ENCODE data around the gene TMEM82.
A peak's percentile ranks its signal among the peaks of the same experiment; 100 is the strongest.

Gene TMEM82

DNA sequence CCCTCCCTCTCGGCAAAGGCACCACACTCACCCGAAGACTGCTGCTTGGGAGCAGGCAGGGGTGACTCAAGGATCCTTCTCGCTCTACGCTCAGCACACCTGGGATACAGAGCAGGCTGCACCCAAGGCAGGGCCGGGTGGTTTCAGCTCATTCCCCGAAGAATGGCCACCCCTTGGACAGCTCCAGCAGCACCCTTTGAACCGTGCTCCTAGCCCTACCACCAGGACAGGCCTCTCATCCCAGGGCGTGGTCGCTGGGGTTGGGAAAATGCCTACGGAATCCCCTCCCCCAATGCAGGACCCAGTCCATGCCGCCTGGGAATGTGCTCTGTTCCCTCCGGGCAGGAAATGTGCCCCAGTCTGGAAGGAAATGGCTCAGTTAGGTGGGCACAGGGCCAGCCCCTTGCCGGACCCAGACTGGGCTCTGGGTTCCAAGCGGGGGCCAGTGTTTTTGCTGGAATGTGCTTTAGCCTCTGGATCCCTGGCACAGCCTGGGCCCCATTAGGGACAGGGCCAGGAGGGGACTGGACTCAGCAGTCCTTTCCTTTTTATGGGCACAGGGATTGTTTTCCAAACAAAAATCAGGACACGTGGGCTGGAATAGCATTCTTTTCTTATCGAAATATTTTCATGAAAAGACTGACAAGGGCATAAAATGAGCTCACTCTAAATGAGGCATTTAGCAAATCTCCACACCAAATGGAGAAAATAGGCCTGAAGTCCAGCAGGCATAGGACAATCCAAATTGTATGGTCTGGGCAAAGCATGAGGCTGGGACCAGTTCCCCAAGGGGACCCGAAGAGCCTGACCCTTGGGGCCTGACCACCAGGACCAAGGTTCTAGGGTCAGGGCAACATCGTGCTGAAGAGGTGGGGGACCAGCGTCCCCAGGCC is 7.3 kb downstream of the TMEM82 start:
- no peak overlapping the region for H3K27ac ChIP-seq (ENCODE audit: low read depth, low read length)
- H3K9ac ChIP-seq (ENCODE audit: low read depth, low read length) = no peak overlapping the region
- no peaks in the 10 kb centered on the region for H3K9me3 ChIP-seq (ENCODE audit: control insufficient read depth, insufficient read depth, low read length)
- H3K27me3 ChIP-seq (ENCODE audit: control insufficient read depth, insufficient read depth, low read length) = no peaks in the 10 kb centered on the region
- H3K4me3 ChIP-seq (ENCODE audit: low read depth, low read length) = no peak overlapping the region
- no peaks in the 10 kb centered on the region for H3K36me3 ChIP-seq (ENCODE audit: control insufficient read depth, insufficient read depth, low read length)
- H3K4me1 ChIP-seq (ENCODE audit: control insufficient read depth, insufficient read depth, low read length) = peaks cover 9% of the 10 kb centered on the region; the same call in 1 of the 2 replicates

- H3K4me1 ChIP-seq (ENCODE audit: control insufficient read depth, insufficient read depth, low read length) = peaks cover 16% of the 10 kb centered on the region
- H3K9me3 ChIP-seq (ENCODE audit: control insufficient read depth, insufficient read depth, low read length) = no peaks in the 10 kb centered on the region
- H3K9ac ChIP-seq (ENCODE audit: low read depth, low read length) = no peak overlapping the region
- no peaks in the 10 kb centered on the region for H3K27me3 ChIP-seq (ENCODE audit: control insufficient read depth, insufficient read depth, low read length)
- no peak overlapping the region for H3K4me3 ChIP-seq (ENCODE audit: low read depth, low read length)
- no peaks in the 10 kb centered on the region for H3K36me3 ChIP-seq (ENCODE audit: control insufficient read depth, insufficient read depth, low read length)
- H3K27ac ChIP-seq (ENCODE audit: low read depth, low read length) = no peak overlapping the region
Observed at GRCh38 chr1:15750924-15751323, 8.6 kb downstream of the TMEM82 start.

GRCh38 chr1:15751717-15752116 is 9.4 kb downstream of the TMEM82 start:
- no peaks in the 10 kb centered on the region for H3K9me3 ChIP-seq (ENCODE audit: control insufficient read depth, insufficient read depth, low read length)
- H3K4me3 ChIP-seq (ENCODE audit: low read depth, low read length) = no peak overlapping the region
- no peaks in the 10 kb centered on the region for H3K36me3 ChIP-seq (ENCODE audit: control insufficient read depth, insufficient read depth, low read length)
- peaks cover 23% of the 10 kb centered on the region for H3K4me1 ChIP-seq (ENCODE audit: control insufficient read depth, insufficient read depth, low read length)
- no peak overlapping the region for H3K27ac ChIP-seq (ENCODE audit: low read depth, low read length)
- H3K27me3 ChIP-seq (ENCODE audit: control insufficient read depth, insufficient read depth, low read length) = no peaks in the 10 kb centered on the region
- no peak overlapping the region for H3K9ac ChIP-seq (ENCODE audit: low read depth, low read length)

GRCh38 chr1:15753776-15754175 is 11.5 kb downstream of the TMEM82 start:
- Histone ChIP-seq H3K27me3 (ENCODE audit: control insufficient read depth, insufficient read depth, low read length) (no peaks in the 10 kb centered on the region), H3K4me3 (ENCODE audit: low read depth, low read length) (no peak overlapping the region), H3K27ac (ENCODE audit: low read depth, low read length) (no peak overlapping the region)

GRCh38 chr1:15755021-15755645 is 12.8 kb downstream of the TMEM82 start:
- H3K36me3 ChIP-seq (ENCODE audit: control insufficient read depth, insufficient read depth, low read length) = no peaks in the 10 kb centered on the region
- no peak overlapping the region for H3K27ac ChIP-seq (ENCODE audit: low read depth, low read length)
- H3K4me1 ChIP-seq (ENCODE audit: control insufficient read depth, insufficient read depth, low read length) = peaks cover 27% of the 10 kb centered on the region
- H3K9me3 ChIP-seq (ENCODE audit: control insufficient read depth, insufficient read depth, low read length) = no peaks in the 10 kb centered on the region
- no peaks in the 10 kb centered on the region for H3K27me3 ChIP-seq (ENCODE audit: control insufficient read depth, insufficient read depth, low read length)
- no peak overlapping the region for H3K4me3 ChIP-seq (ENCODE audit: low read depth, low read length)
- H3K9ac ChIP-seq (ENCODE audit: low read depth, low read length) = no peak overlapping the region

More at GRCh38 chr1:15753776-15754175, 11.5 kb downstream of the TMEM82 start:
- Histone ChIP-seq H3K9ac (ENCODE audit: low read depth, low read length) (no peak overlapping the region), H3K9me3 (ENCODE audit: control insufficient read depth, insufficient read depth, low read length) (no peaks in the 10 kb centered on the region), H3K4me1 (ENCODE audit: control insufficient read depth, insufficient read depth, low read length) (peaks cover 36% of the 10 kb centered on the region), H3K36me3 (ENCODE audit: control insufficient read depth, insufficient read depth, low read length) (no peaks in the 10 kb centered on the region)

DNA sequence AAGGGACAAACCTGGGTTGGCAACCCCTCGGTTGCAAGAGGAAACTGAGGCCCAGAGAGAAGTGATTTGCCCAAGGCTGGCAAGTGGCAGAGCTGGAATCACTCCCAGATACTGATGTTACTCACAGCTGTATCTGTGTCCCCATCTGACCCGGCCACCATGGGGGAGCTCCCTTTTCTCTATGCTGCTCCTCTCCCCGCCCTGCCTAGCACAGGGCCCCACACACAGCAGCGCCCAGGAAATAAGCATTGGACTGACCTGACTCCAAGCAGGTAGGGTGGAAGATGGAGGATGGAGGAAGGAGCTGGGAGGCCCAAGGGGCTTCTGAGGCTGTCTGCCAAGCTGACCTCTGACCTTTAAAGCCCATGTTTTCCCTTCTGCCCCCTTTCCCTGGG is 13.3 kb downstream of the TMEM82 start:
- no peak overlapping the region for H3K27ac ChIP-seq (ENCODE audit: low read depth, low read length)
- no peak overlapping the region for H3K4me3 ChIP-seq (ENCODE audit: low read depth, low read length)
- no peaks in the 10 kb centered on the region for H3K36me3 ChIP-seq (ENCODE audit: control insufficient read depth, insufficient read depth, low read length)
- no peak overlapping the region for H3K9ac ChIP-seq (ENCODE audit: low read depth, low read length)
- H3K27me3 ChIP-seq (ENCODE audit: control insufficient read depth, insufficient read depth, low read length) = no peaks in the 10 kb centered on the region
- H3K4me1 ChIP-seq (ENCODE audit: control insufficient read depth, insufficient read depth, low read length) = peaks cover 28% of the 10 kb centered on the region
- no peaks in the 10 kb centered on the region for H3K9me3 ChIP-seq (ENCODE audit: control insufficient read depth, insufficient read depth, low read length)

- H3K4me1 ChIP-seq (ENCODE audit: control insufficient read depth, insufficient read depth, low read length) = peaks cover 35% of the 10 kb centered on the region
- H3K4me3 ChIP-seq (ENCODE audit: low read depth, low read length) = no peak overlapping the region
- H3K9ac ChIP-seq (ENCODE audit: low read depth, low read length) = no peak overlapping the region
- no peaks in the 10 kb centered on the region for H3K36me3 ChIP-seq (ENCODE audit: control insufficient read depth, insufficient read depth, low read length)
- H3K27me3 ChIP-seq (ENCODE audit: control insufficient read depth, insufficient read depth, low read length) = no peaks in the 10 kb centered on the region
- H3K9me3 ChIP-seq (ENCODE audit: control insufficient read depth, insufficient read depth, low read length) = no peaks in the 10 kb centered on the region
- no peak overlapping the region for H3K27ac ChIP-seq (ENCODE audit: low read depth, low read length)
Observed at GRCh38 chr1:15756143-15757015, 14.1 kb downstream of the TMEM82 start.

GRCh38 chr1:15757016-15757543 is 14.8 kb downstream of the TMEM82 start:
- H3K9me3 ChIP-seq (ENCODE audit: control insufficient read depth, insufficient read depth, low read length) = no peaks in the 10 kb centered on the region
- H3K9ac ChIP-seq (ENCODE audit: low read depth, low read length) = no peak overlapping the region
- no peaks in the 10 kb centered on the region for H3K27me3 ChIP-seq (ENCODE audit: control insufficient read depth, insufficient read depth, low read length)
- H3K4me3 ChIP-seq (ENCODE audit: low read depth, low read length) = peak overlapping the region; percentile 69; the same call in 1 of the 2 replicates
- H3K36me3 ChIP-seq (ENCODE audit: control insufficient read depth, insufficient read depth, low read length) = peaks cover 4% of the 10 kb centered on the region; the same call in 1 of the 2 replicates
- H3K27ac ChIP-seq (ENCODE audit: low read depth, low read length) = no peak overlapping the region
- peaks cover 35% of the 10 kb centered on the region for H3K4me1 ChIP-seq (ENCODE audit: control insufficient read depth, insufficient read depth, low read length)

DNA sequence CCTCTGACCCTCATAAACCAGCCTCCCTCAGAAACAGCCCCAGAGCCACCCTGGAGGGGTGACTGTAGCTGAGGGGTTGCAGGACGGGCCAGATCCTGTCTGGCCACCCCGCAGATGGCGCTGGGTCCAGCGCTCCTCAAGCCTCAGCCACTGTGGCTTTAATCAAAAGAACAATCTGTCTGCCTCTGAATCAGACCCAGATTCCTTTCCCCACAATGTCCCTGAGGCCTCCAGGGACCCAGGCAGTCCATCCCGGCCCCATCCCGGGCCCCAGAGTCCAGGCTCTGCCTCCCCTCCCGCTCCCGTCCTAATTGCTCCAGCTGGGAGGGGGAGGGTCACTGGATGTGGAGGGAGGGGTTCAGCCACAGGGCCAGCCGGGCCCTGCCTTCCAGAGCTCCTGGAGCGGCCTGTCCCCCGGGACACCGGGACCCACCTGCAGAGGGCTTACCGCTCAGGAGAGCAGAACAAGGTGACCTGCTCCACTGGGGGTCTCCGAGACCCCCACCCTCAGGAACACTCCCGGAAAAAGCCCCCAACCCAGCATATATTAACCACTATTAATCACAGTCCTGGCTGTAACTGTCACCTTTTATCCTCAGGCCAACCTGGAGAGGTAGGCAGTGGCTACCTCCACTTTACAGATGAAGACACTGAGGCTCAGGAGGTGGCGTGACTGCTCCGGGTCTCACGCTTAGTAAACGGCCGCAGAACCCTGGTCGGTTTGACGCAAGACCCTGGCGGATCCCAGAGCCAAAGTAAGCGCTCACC is 15.5 kb downstream of the TMEM82 start:
- Histone ChIP-seq H3K9me3 (ENCODE audit: control insufficient read depth, insufficient read depth, low read length) (no peaks in the 10 kb centered on the region), H3K4me1 (ENCODE audit: control insufficient read depth, insufficient read depth, low read length) (peaks cover 35% of the 10 kb centered on the region), H3K4me3 (ENCODE audit: low read depth, low read length) (peak overlapping the region; percentile 69), H3K9ac (ENCODE audit: low read depth, low read length) (peak overlapping the region; percentile 23), H3K27me3 (ENCODE audit: control insufficient read depth, insufficient read depth, low read length) (no peaks in the 10 kb centered on the region), H3K27ac (ENCODE audit: low read depth, low read length) (peak overlapping the region; percentile 78), H3K36me3 (ENCODE audit: control insufficient read depth, insufficient read depth, low read length) (peaks cover 4% of the 10 kb centered on the region; the same call in 1 of the 2 replicates)

GRCh38 chr1:15758343-15758931 is 16.1 kb downstream of the TMEM82 start, which contains the start of gene FBLIM1:
FBLIM1 (plus strand) TSS chr1:15758795; CDS start chr1:15764984, 6,189 bp downstream.
- Histone ChIP-seq H3K4me3 (ENCODE audit: low read depth, low read length) (peak within 1 kb of the TSS; percentile 76), H3K27ac (ENCODE audit: low read depth, low read length) (peak within 1 kb of the TSS; percentile 78), H3K27me3 (ENCODE audit: control insufficient read depth, insufficient read depth, low read length) (no peaks in the 10 kb centered on the region)

More at GRCh38 chr1:15758343-15758931, 16.1 kb downstream of the TMEM82 start, which contains the start of gene FBLIM1:
- Histone ChIP-seq H3K9ac (ENCODE audit: low read depth, low read length) (peak within 1 kb of the TSS; percentile 87), H3K4me1 (ENCODE audit: control insufficient read depth, insufficient read depth, low read length) (peaks cover 35% of the 10 kb centered on the region), H3K36me3 (ENCODE audit: control insufficient read depth, insufficient read depth, low read length) (peaks cover 4% of the 10 kb centered on the region; the same call in 1 of the 2 replicates), H3K9me3 (ENCODE audit: control insufficient read depth, insufficient read depth, low read length) (no peaks in the 10 kb centered on the region)

Data from HUES48 (cell line).